ENCODE data around the gene LLPH. TPM values are rescaled to one million over a fixed set of nuclear protein-coding genes. Genes with fewer than 3 reads are reported as not detected.

LLPH gene
- polyA plus RNA-seq, 4 donors = 31.5 to 42.5 (median 39.9) TPM

- DNase-seq (ENCODE audit: low read depth in 4 of 4, low spot score in 3 of 4) = peak; percentile 86 to 88 (median 86)
Measured at GRCh38 chr12:66107451-66107915, 23.1 kb downstream of the LLPH start.

- no peak for DNase-seq (ENCODE audit: low read depth in 4 of 4, low spot score in 3 of 4)
Measured at GRCh38 chr12:66103016-66103913, 27.3 kb downstream of the LLPH start.

GRCh38 chr12:66092559-66093269 is 37.8 kb downstream of the LLPH start:
- DNase-seq (ENCODE audit: low read depth in 4 of 4, low spot score in 3 of 4) = peak in 3 of 4 donors; percentile 28 to 50 (median 48)

GRCh38 chr12:66090157-66090556 is 40.4 kb downstream of the LLPH start:
- no peak for DNase-seq (ENCODE audit: low read depth in 4 of 4, low spot score in 3 of 4)

GRCh38 chr12:66087365-66087943 is 43.1 kb downstream of the LLPH start:
- DNase-seq (ENCODE audit: low read depth in 4 of 4, low spot score in 3 of 4) = peak; percentile 59 to 76 (median 68)

- DNase-seq (ENCODE audit: low read depth in 4 of 4, low spot score in 3 of 4) = no peak
Measured at GRCh38 chr12:66085998-66086397, 44.6 kb downstream of the LLPH start.

GRCh38 chr12:66085213-66085612 is 45.3 kb downstream of the LLPH start:
- no peak for DNase-seq (ENCODE audit: low read depth in 4 of 4, low spot score in 3 of 4)

- DNase-seq (ENCODE audit: low read depth in 4 of 4, low spot score in 3 of 4) = no peak
Measured at GRCh38 chr12:66083766-66084165, 46.8 kb downstream of the LLPH start.

GRCh38 chr12:66082744-66083143 is 47.8 kb downstream of the LLPH start:
- no peak for DNase-seq (ENCODE audit: low read depth in 4 of 4, low spot score in 3 of 4)

- no peak for DNase-seq (ENCODE audit: low read depth in 4 of 4, low spot score in 3 of 4)
Measured at GRCh38 chr12:66080791-66081190, 49.8 kb downstream of the LLPH start.

GRCh38 chr12:66077542-66077941 is 53.0 kb downstream of the LLPH start:
- DNase-seq (ENCODE audit: low read depth in 4 of 4, low spot score in 3 of 4) = no peak

GRCh38 chr12:66074561-66074960 is 56.0 kb downstream of the LLPH start:
- DNase-seq (ENCODE audit: low read depth in 4 of 4, low spot score in 3 of 4) = no peak

- no peak for DNase-seq (ENCODE audit: low read depth in 4 of 4, low spot score in 3 of 4)
Measured at GRCh38 chr12:66072566-66072965, 58.0 kb downstream of the LLPH start.

GRCh38 chr12:66072135-66072534 is 58.4 kb downstream of the LLPH start:
- no peak for DNase-seq (ENCODE audit: low read depth in 4 of 4, low spot score in 3 of 4)

- no peak for DNase-seq (ENCODE audit: low read depth in 4 of 4, low spot score in 3 of 4)
Measured at GRCh38 chr12:66071549-66071948, 59.0 kb downstream of the LLPH start.

- no peak for DNase-seq (ENCODE audit: low read depth in 4 of 4, low spot score in 3 of 4)
Measured at GRCh38 chr12:66070378-66071120, 60.0 kb downstream of the LLPH start.

GRCh38 chr12:66066929-66067523 is 63.5 kb downstream of the LLPH start:
- no peak for DNase-seq (ENCODE audit: low read depth in 4 of 4, low spot score in 3 of 4)

All from right renal pelvis (tissue), 4 donors.